ENCODE results near the gene NMNAT3.

GRCh38 chr3:139715743-139716360 lies 38.1 kb upstream of the NMNAT3 start:
- TF ChIP-seq, protein P1, sequence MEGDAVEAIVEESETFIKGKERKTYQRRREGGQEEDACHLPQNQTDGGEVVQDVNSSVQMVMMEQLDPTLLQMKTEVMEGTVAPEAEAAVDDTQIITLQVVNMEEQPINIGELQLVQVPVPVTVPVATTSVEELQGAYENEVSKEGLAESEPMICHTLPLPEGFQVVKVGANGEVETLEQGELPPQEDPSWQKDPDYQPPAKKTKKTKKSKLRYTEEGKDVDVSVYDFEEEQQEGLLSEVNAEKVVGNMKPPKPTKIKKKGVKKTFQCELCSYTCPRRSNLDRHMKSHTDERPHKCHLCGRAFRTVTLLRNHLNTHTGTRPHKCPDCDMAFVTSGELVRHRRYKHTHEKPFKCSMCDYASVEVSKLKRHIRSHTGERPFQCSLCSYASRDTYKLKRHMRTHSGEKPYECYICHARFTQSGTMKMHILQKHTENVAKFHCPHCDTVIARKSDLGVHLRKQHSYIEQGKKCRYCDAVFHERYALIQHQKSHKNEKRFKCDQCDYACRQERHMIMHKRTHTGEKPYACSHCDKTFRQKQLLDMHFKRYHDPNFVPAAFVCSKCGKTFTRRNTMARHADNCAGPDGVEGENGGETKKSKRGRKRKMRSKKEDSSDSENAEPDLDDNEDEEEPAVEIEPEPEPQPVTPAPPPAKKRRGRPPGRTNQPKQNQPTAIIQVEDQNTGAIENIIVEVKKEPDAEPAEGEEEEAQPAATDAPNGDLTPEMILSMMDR (IDR thresholded peaks at IDR 0.05), result no peak
- TF ChIP-seq POLR2A (IDR thresholded peaks at IDR 0.05), result no peak
- TF ChIP-seq EP300 (IDR thresholded peaks at IDR 0.05), result no peak
